Loucy (cell line): Measurements from ENCODE around the gene TTC12.

Experiments
- H2AFZ ChIP-seq: fragments of 200-600 bp; sonication (generic); 2 replicates; pipeline ENCODE4 v1.6.0; 2016; ENCODE audit warnings: antibody characterized with exemption, mild to moderate bottlenecking, low read length, moderate library complexity
- H3F3A ChIP-seq: fragments of 200-600 bp; 2 replicates; pipeline ENCODE4 v1.6.0; 2016; ENCODE audit warnings: antibody characterized with exemption, low read depth, mild to moderate bottlenecking
- H3K27me3 ChIP-seq: fragments of 200-600 bp; sonication (generic); 2 replicates; pipeline ENCODE4 v1.6.1; 2014; ENCODE audit warnings: low read length, mild to moderate bottlenecking; ENCODE audit not compliant: insufficient read depth, poor library complexity, severe bottlenecking
- H3K36me3 ChIP-seq: fragments of 200-600 bp; sonication (generic); 2 replicates; pipeline ENCODE4 v1.6.1; 2016; ENCODE audit warnings: low read length; ENCODE audit not compliant: insufficient read depth
- H3K4me1 ChIP-seq: fragments of 200-600 bp; sonication (generic); 2 replicates; pipeline ENCODE4 v1.5.1; 2014; ENCODE audit warnings: low read length, mild to moderate bottlenecking; ENCODE audit not compliant: insufficient read depth, poor library complexity, severe bottlenecking
- H3K4me2 ChIP-seq: fragments of 200-600 bp; sonication (generic); 2 replicates; pipeline ENCODE4 v1.6.0; 2014; ENCODE audit warnings: antibody characterized with exemption, low read length, low read depth, mild to moderate bottlenecking; ENCODE audit not compliant: poor library complexity, severe bottlenecking
- H3K4me3 ChIP-seq: fragments of 200-600 bp; sonication (generic); 2 replicates; pipeline ENCODE4 v1.5.1; 2014; ENCODE audit warnings: low read length, mild to moderate bottlenecking, mixed read lengths; ENCODE audit not compliant: poor library complexity, severe bottlenecking
- H3K79me2 ChIP-seq: fragments of 200-600 bp; sonication (generic); 2 replicates; pipeline ENCODE4 v1.6.1; 2014; ENCODE audit warnings: low read length; ENCODE audit not compliant: insufficient read depth
- H3K9ac ChIP-seq: fragments of 200-600 bp; sonication (generic); 2 replicates; pipeline ENCODE4 v1.6.0; 2014; ENCODE audit warnings: mild to moderate bottlenecking, low read depth, low read length, moderate library complexity; ENCODE audit not compliant: poor library complexity, severe bottlenecking
- H3K9me2 ChIP-seq: fragments of 200-600 bp; sonication (generic); replicated peaks from 2 replicates; pipeline ENCODE4 v1.6.1; 2016; ENCODE audit warnings: low read depth, low read length, mixed read lengths
- H3K9me3 ChIP-seq: fragments of 200-600 bp; sonication (generic); 2 replicates; pipeline ENCODE4 v1.6.1; 2014; ENCODE audit warnings: mild to moderate bottlenecking, antibody characterized with exemption, low read length, low read depth; ENCODE audit not compliant: insufficient read depth
- H4K20me1 ChIP-seq: fragments of 200-600 bp; sonication (generic); 2 replicates; pipeline ENCODE4 v1.6.0; 2014; ENCODE audit warnings: antibody characterized with exemption, low read length, mild to moderate bottlenecking; ENCODE audit not compliant: insufficient read depth, poor library complexity, severe bottlenecking
- EZH2phosphoT487 ChIP-seq: fragments of 200-600 bp; IDR thresholded peaks from 2 replicates; pipeline ENCODE4 v1.6.1; 2018; ENCODE audit warnings: antibody characterized with exemption, mild to moderate bottlenecking, moderate library complexity, borderline replicate concordance
- TF ChIP-seq, protein P1 (sequence below): fragments of 200-600 bp; sonication (generic); conservative IDR thresholded peaks from 2 replicates; pipeline ENCODE4 v1.5.1; 2014; ENCODE audit warnings: mild to moderate bottlenecking, antibody characterized with exemption, low read length

Gene TTC12

DNA sequence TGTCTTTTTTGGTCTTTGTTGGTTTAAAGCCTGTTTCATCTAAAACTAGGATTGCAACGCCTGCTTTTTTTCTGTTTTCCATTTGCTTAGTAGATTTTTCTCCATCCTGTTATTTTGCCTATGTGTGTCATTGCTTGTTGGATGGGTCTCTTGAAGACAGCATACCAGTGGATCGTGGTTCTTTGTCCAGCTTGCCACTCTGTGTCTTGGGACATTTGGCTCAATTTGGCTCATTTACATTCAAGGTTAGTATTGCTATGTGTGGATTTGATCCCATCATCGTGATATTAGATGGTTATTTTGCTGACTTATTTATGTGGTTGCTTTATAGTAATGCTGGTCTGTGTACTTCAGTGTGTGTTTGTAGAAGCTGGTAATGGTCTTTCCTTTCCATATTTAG, 41.8 kb downstream of the TTC12 start:
- no peaks in the 10 kb centered on the region for H3K9me3 ChIP-seq
- H3K27me3 ChIP-seq = no peaks in the 10 kb centered on the region
- TF ChIP-seq, protein P1, sequence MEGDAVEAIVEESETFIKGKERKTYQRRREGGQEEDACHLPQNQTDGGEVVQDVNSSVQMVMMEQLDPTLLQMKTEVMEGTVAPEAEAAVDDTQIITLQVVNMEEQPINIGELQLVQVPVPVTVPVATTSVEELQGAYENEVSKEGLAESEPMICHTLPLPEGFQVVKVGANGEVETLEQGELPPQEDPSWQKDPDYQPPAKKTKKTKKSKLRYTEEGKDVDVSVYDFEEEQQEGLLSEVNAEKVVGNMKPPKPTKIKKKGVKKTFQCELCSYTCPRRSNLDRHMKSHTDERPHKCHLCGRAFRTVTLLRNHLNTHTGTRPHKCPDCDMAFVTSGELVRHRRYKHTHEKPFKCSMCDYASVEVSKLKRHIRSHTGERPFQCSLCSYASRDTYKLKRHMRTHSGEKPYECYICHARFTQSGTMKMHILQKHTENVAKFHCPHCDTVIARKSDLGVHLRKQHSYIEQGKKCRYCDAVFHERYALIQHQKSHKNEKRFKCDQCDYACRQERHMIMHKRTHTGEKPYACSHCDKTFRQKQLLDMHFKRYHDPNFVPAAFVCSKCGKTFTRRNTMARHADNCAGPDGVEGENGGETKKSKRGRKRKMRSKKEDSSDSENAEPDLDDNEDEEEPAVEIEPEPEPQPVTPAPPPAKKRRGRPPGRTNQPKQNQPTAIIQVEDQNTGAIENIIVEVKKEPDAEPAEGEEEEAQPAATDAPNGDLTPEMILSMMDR = no peak
- TF ChIP-seq EZH2phosphoT487 = no peak

GRCh38 chr11:113363406-113363805, 49.0 kb downstream of the TTC12 start:
- Histone ChIP-seq H3K9ac (no peak overlapping the region), H3F3A (no peaks in the 10 kb centered on the region), H3K27me3 (no peaks in the 10 kb centered on the region), H3K36me3 (no peaks in the 10 kb centered on the region), H3K9me2 (no peaks in the 10 kb centered on the region), H2AFZ (no peak overlapping the region), H3K4me3 (no peak overlapping the region), H3K9me3 (no peaks in the 10 kb centered on the region), H4K20me1 (no peaks in the 10 kb centered on the region), H3K4me2 (no peak overlapping the region), H3K4me1 (no peaks in the 10 kb centered on the region), H3K79me2 (no peaks in the 10 kb centered on the region)
- TF ChIP-seq, protein P1 = no peak

More for the DNA sequence above, 41.8 kb downstream of the TTC12 start:
- Histone ChIP-seq H3K9me2 (no peaks in the 10 kb centered on the region), H3K4me1 (no peaks in the 10 kb centered on the region), H3F3A (no peaks in the 10 kb centered on the region), H3K4me2 (no peak overlapping the region), H3K79me2 (no peaks in the 10 kb centered on the region), H2AFZ (no peak overlapping the region), H3K9ac (no peak overlapping the region), H4K20me1 (no peaks in the 10 kb centered on the region), H3K4me3 (no peak overlapping the region), H3K36me3 (no peaks in the 10 kb centered on the region)

DNA sequence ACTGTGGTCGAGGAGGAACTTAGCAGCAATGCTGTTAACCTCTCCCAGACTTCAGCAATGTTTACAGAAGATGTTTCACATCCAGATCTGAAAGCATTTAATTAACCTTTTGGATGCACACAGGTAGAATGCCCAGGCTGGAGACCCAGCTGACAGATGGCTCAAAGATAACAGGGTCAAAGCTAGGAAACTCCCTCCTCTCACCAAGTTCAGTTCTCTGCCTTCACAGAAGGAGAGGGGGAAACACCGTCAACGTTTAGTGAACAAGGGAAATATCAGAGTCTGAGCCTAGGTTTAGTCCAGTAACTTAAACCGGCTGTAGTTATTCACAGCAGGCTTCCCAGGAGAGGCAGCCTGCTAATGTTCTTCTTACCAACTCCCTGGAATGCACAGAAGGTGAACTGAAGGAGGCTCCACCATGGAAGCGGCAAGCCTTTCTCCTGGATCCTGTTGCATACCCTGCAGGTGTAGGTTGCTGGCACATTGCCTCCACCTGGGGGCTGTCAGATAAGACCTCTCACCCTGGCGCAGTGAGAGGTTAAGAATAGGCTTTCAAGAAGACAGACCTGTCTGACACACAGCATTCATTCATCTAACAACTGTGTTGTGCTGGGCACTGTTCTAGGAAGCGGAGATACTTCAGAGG, 49.7 kb downstream of the TTC12 start:
- no peaks in the 10 kb centered on the region for H3F3A ChIP-seq
- no peaks in the 10 kb centered on the region for H3K4me1 ChIP-seq
- H3K27me3 ChIP-seq = no peaks in the 10 kb centered on the region
- TF ChIP-seq EZH2phosphoT487 = no peak
- TF ChIP-seq, protein P1 = no peak
- no peaks in the 10 kb centered on the region for H3K9me3 ChIP-seq
- H3K36me3 ChIP-seq = no peaks in the 10 kb centered on the region
- H3K4me3 ChIP-seq = no peak overlapping the region
- H2AFZ ChIP-seq = no peak overlapping the region
- no peak overlapping the region for H3K9ac ChIP-seq
- no peaks in the 10 kb centered on the region for H4K20me1 ChIP-seq
- H3K79me2 ChIP-seq = no peaks in the 10 kb centered on the region
- H3K9me2 ChIP-seq = no peaks in the 10 kb centered on the region
- no peak overlapping the region for H3K4me2 ChIP-seq
